Liver (tissue), 9 donors: ENCODE data around the gene DRD4. TPM values are rescaled to one million over a fixed set of nuclear protein-coding genes. Genes with fewer than 3 reads are reported as not detected.

Experiments
- DNase-seq: peaks from one replicate; pipeline ENCODE4 v3.0.0-alpha.2; 2017; ENCODE audit warnings: low spot score
- H3K27ac ChIP-seq, 2 donors: one replicate each; pipeline ENCODE4 v1.7.0; 2013; ENCODE audit warnings: inconsistent platforms in 2 of 2, low read length in 2 of 2, control low read depth in 1 of 2, low read depth in 1 of 2, mild to moderate bottlenecking in 1 of 2
- H3K27me3 ChIP-seq, 4 donors: one replicate each; pipeline versions ENCODE4 v1.6.1 to v1.7.0; 2013; ENCODE audit warnings: low read length in 3 of 4, inconsistent platforms in 1 of 4, mild to moderate bottlenecking in 1 of 4, moderate library complexity in 1 of 4; ENCODE audit not compliant: control insufficient read depth in 4 of 4, insufficient read depth in 4 of 4
- H3K36me3 ChIP-seq, 4 donors: one replicate each; pipeline versions ENCODE4 v1.6.1 to v1.7.0; 2013; ENCODE audit warnings: low read length in 3 of 4, mild to moderate bottlenecking in 3 of 4, low read depth in 1 of 4, moderate library complexity in 1 of 4; ENCODE audit not compliant: control insufficient read depth in 4 of 4, insufficient read depth in 3 of 4
- H3K4me1 ChIP-seq, 4 donors: one replicate each; pipeline versions ENCODE4 v1.6.1 to v1.7.0; 2013; ENCODE audit warnings: low read length in 3 of 4, mild to moderate bottlenecking in 3 of 4, moderate library complexity in 1 of 4; ENCODE audit not compliant: control insufficient read depth in 4 of 4, insufficient read depth in 4 of 4
- H3K4me3 ChIP-seq, 3 donors: one replicate each; pipeline versions ENCODE4 v1.6.1 to v1.7.0; 2013; ENCODE audit warnings: low read length in 3 of 3, control low read depth in 1 of 3, low read depth in 1 of 3, mild to moderate bottlenecking in 1 of 3
- H3K9ac ChIP-seq, 2 donors: one replicate each; pipeline ENCODE4 v1.7.0; 2013; ENCODE audit warnings: low read length in 2 of 2, mild to moderate bottlenecking in 2 of 2, moderate library complexity in 2 of 2, control low read depth in 1 of 2, low read depth in 1 of 2
- H3K9me3 ChIP-seq, 4 donors: one replicate each; pipeline versions ENCODE4 v1.6.1 to v1.7.0; 2013; ENCODE audit warnings: low read length in 3 of 4; ENCODE audit not compliant: control insufficient read depth in 4 of 4
- EGR1 ChIP-seq, 2 donors: IDR thresholded peaks; 2 replicates each; pipeline ENCODE4 v1.6.1; 2016 to 2018; ENCODE audit warnings: antibody characterized with exemption in 2 of 2, low read depth in 2 of 2
- FOXA1 ChIP-seq: IDR thresholded peaks from 2 replicates; pipeline ENCODE4 v1.6.1; 2016; ENCODE audit warnings: antibody characterized with exemption
- FOXA2 ChIP-seq: IDR thresholded peaks from 2 replicates; pipeline ENCODE4 v1.6.1; 2016; ENCODE audit warnings: antibody characterized with exemption
- GABPA ChIP-seq, 2 donors: IDR thresholded peaks in 1 of 2; conservative IDR thresholded peaks in 1 of 2; 2 replicates each; pipeline ENCODE4 v1.6.1; 2016; ENCODE audit warnings: antibody characterized with exemption in 2 of 2, mild to moderate bottlenecking in 1 of 2, moderate library complexity in 1 of 2
- HNF4A ChIP-seq, 2 donors: conservative IDR thresholded peaks; 2 replicates each; pipeline ENCODE4 v1.6.1; 2016; ENCODE audit warnings: antibody characterized with exemption in 2 of 2, mild to moderate bottlenecking in 2 of 2
- HNF4G ChIP-seq: IDR thresholded peaks from 2 replicates; pipeline ENCODE4 v1.6.1; 2016; ENCODE audit warnings: antibody characterized with exemption
- JUND ChIP-seq, 2 donors: IDR thresholded peaks; 2 replicates each; pipeline ENCODE4 v1.6.1; 2016; ENCODE audit warnings: antibody characterized with exemption in 2 of 2
- NR2F2 ChIP-seq: IDR thresholded peaks from 2 replicates; pipeline ENCODE4 v1.6.1; 2016; ENCODE audit warnings: antibody characterized with exemption
- RAD21 ChIP-seq, 2 donors: IDR thresholded peaks; 2 replicates each; pipeline ENCODE4 v1.6.1; 2016; ENCODE audit warnings: antibody characterized with exemption in 2 of 2, mild to moderate bottlenecking in 2 of 2
- RXRA ChIP-seq, 2 donors: IDR thresholded peaks; 2 replicates each; pipeline ENCODE4 v1.6.1; 2017 to 2018; ENCODE audit warnings: antibody characterized with exemption in 2 of 2, mild to moderate bottlenecking in 1 of 2
- SP1 ChIP-seq: IDR thresholded peaks from 2 replicates; pipeline ENCODE4 v1.6.1; 2018; ENCODE audit warnings: antibody characterized with exemption, mild to moderate bottlenecking
- TAF1 ChIP-seq: conservative IDR thresholded peaks from 2 replicates; pipeline ENCODE4 v1.6.1; 2016; ENCODE audit warnings: antibody characterized with exemption, mild to moderate bottlenecking
- YY1 ChIP-seq: IDR thresholded peaks from 2 replicates; pipeline ENCODE4 v1.6.1; 2016; ENCODE audit warnings: antibody characterized with exemption, mild to moderate bottlenecking
- WGBS: extraction: QIAGEN DNeasy Blood & Tissue Kit; methylation state at CpG from one replicate; pipeline ENCODE4 v1.1.7; 2013; 5-methylcytosine and 5-hydroxymethylcytosine counted together
- polyA plus RNA-seq, 2 donors: library from polyadenylated mRNA; stranded (reverse) in 1 of 2; unstranded in 1 of 2; fragments of 200-250 nt in 1 of 2; fragments of >200 nt in 1 of 2; fragmentation: Nextera tagmentation in 1 of 2; extraction: Ambion mirVana in 1 of 2; gene quantifications; one replicate each; pipeline versions ENCODE4 v1.2.1 to v1.2.3, GENCODE V29; 2013 to 2015
- total RNA-seq, 2 donors: library from RNA; depleted of rRNA; stranded (reverse); fragments of >200 nt; gene quantifications; one replicate each; pipeline ENCODE4 v1.2.3, GENCODE V29; 2014
- TF ChIP-seq, protein P1 (sequence below): fragments of 150-350 bp; IDR thresholded peaks from 2 replicates; pipeline ENCODE4 v1.5.1; 2017; ENCODE audit warnings: improper control_type of control experiment, low read depth, low read length; ENCODE audit not compliant: missing input control
- TF ChIP-seq, protein P2 (sequence below): IDR thresholded peaks from 2 replicates; pipeline ENCODE4 v1.6.1; 2016; ENCODE audit warnings: antibody characterized with exemption, mild to moderate bottlenecking
- TF ChIP-seq, protein P3 (sequence below): IDR thresholded peaks from 2 replicates; pipeline ENCODE4 v1.6.1; 2016; ENCODE audit warnings: antibody characterized with exemption
- TF ChIP-seq, protein P4 (sequence below): IDR thresholded peaks from 2 replicates; pipeline ENCODE4 v1.6.1; 2016; ENCODE audit warnings: antibody characterized with exemption
- TF ChIP-seq, protein P5 (sequence below): IDR thresholded peaks from 2 replicates; pipeline ENCODE4 v1.6.1; 2016; ENCODE audit warnings: antibody characterized with exemption
- donor health status: healthy.
- donor health status: healthy.
- donor health status: healthy.
- donor health status: healthy.
- donor health status: healthy.

The DRD4 gene
- total and polyA plus RNA-seq, 4 donors, result not detected

DNA sequence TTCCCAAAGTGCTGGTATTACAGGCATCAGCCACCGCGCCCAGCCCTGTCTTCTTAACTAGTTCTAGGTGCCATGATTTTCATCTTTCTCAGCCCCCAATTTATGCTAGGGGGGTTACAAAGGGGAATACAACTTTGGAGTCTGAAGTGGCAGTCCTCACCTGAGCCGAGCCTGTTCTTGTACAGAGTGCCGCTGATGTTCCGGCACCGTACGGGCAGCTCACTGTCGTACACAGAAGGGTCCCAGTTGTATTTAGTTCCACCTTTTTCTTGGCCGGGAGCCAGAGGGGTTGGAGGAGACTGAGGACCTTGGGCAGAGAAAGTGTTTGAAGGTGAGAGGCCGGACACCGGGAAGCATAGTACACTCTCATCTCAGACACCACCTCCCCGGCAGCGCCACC lies 50.7 kb downstream of the DRD4 start:
- TF ChIP-seq, protein P1, sequence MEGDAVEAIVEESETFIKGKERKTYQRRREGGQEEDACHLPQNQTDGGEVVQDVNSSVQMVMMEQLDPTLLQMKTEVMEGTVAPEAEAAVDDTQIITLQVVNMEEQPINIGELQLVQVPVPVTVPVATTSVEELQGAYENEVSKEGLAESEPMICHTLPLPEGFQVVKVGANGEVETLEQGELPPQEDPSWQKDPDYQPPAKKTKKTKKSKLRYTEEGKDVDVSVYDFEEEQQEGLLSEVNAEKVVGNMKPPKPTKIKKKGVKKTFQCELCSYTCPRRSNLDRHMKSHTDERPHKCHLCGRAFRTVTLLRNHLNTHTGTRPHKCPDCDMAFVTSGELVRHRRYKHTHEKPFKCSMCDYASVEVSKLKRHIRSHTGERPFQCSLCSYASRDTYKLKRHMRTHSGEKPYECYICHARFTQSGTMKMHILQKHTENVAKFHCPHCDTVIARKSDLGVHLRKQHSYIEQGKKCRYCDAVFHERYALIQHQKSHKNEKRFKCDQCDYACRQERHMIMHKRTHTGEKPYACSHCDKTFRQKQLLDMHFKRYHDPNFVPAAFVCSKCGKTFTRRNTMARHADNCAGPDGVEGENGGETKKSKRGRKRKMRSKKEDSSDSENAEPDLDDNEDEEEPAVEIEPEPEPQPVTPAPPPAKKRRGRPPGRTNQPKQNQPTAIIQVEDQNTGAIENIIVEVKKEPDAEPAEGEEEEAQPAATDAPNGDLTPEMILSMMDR, result no peak
- TF ChIP-seq HNF4G, result no peak
- no peak for TF ChIP-seq SP1
- TF ChIP-seq, protein P2, sequence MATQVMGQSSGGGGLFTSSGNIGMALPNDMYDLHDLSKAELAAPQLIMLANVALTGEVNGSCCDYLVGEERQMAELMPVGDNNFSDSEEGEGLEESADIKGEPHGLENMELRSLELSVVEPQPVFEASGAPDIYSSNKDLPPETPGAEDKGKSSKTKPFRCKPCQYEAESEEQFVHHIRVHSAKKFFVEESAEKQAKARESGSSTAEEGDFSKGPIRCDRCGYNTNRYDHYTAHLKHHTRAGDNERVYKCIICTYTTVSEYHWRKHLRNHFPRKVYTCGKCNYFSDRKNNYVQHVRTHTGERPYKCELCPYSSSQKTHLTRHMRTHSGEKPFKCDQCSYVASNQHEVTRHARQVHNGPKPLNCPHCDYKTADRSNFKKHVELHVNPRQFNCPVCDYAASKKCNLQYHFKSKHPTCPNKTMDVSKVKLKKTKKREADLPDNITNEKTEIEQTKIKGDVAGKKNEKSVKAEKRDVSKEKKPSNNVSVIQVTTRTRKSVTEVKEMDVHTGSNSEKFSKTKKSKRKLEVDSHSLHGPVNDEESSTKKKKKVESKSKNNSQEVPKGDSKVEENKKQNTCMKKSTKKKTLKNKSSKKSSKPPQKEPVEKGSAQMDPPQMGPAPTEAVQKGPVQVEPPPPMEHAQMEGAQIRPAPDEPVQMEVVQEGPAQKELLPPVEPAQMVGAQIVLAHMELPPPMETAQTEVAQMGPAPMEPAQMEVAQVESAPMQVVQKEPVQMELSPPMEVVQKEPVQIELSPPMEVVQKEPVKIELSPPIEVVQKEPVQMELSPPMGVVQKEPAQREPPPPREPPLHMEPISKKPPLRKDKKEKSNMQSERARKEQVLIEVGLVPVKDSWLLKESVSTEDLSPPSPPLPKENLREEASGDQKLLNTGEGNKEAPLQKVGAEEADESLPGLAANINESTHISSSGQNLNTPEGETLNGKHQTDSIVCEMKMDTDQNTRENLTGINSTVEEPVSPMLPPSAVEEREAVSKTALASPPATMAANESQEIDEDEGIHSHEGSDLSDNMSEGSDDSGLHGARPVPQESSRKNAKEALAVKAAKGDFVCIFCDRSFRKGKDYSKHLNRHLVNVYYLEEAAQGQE, result no peak
- TF ChIP-seq JUND (IDR thresholded peaks at IDR 0.05), result no peak
- TF ChIP-seq NR2F2, result no peak
- TF ChIP-seq, protein P3, sequence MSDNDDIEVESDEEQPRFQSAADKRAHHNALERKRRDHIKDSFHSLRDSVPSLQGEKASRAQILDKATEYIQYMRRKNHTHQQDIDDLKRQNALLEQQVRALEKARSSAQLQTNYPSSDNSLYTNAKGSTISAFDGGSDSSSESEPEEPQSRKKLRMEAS, result no peak
- TF ChIP-seq EGR1 (IDR thresholded peaks at IDR 0.05; ENCODE audit: low read depth in 2 of 2), result no peak
- TF ChIP-seq, protein P4, sequence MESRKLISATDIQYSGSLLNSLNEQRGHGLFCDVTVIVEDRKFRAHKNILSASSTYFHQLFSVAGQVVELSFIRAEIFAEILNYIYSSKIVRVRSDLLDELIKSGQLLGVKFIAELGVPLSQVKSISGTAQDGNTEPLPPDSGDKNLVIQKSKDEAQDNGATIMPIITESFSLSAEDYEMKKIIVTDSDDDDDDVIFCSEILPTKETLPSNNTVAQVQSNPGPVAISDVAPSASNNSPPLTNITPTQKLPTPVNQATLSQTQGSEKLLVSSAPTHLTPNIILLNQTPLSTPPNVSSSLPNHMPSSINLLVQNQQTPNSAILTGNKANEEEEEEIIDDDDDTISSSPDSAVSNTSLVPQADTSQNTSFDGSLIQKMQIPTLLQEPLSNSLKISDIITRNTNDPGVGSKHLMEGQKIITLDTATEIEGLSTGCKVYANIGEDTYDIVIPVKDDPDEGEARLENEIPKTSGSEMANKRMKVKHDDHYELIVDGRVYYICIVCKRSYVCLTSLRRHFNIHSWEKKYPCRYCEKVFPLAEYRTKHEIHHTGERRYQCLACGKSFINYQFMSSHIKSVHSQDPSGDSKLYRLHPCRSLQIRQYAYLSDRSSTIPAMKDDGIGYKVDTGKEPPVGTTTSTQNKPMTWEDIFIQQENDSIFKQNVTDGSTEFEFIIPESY, result no peak
- TF ChIP-seq RAD21 (IDR thresholded peaks at IDR 0.05), result no peak
- TF ChIP-seq HNF4A (conservative IDR thresholded peaks at IDR 0.05), result no peak
- TF ChIP-seq GABPA (IDR thresholded peaks at IDR 0.05 in 1 of 2, conservative IDR thresholded peaks at IDR 0.05 in 1 of 2), result no peak
- no peak for TF ChIP-seq FOXA1
- no peak for TF ChIP-seq TAF1
- Histone ChIP-seq H3K4me1 (no peaks in the 10 kb centered on the region), H3K9ac (no peak overlapping the region), H3K27me3 (no peaks in the 10 kb centered on the region), H3K36me3 (peaks cover 14 to 53% (median 21%) of the 10 kb centered on the region in 4 donors), H3K27ac (no peak overlapping the region), H3K9me3 (no peaks in the 10 kb centered on the region), H3K4me3 (no peak overlapping the region)
- WGBS, result 86% methylated on average over 13 of the region's 13 CpGs
- no peak for DNase-seq

DNA sequence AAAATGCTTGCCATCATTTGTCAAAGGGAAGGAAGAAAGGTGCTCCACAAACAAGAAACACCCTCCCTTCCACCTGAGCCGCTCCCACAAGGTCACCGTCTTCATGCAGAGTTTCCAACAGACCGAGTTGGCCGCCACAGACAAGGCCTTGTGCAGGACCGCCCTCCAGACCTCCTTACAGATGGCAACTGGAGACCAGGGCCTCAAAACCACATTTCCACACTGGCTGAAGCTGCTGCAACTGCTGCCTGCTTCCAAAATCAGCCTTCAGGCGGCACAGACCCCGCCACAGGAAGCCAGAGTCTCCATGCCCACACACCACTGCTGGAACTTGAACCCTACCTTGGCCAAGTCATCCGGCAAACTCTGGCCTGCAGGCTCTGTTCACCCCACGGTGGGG lies 51.6 kb downstream of the DRD4 start:
- Histone ChIP-seq H3K27ac (no peak overlapping the region), H3K4me3 (no peak overlapping the region), H3K27me3 (no peaks in the 10 kb centered on the region), H3K9ac (no peak overlapping the region), H3K9me3 (no peaks in the 10 kb centered on the region), H3K4me1 (peaks cover 0 to 7% (median 3%) of the 10 kb centered on the region in 4 donors), H3K36me3 (peaks cover 12 to 48% (median 17%) of the 10 kb centered on the region in 4 donors)
- WGBS, result 90% methylated on average over 9 of the region's 9 CpGs
- no peak for DNase-seq
- no peak for TF ChIP-seq NR2F2
- TF ChIP-seq YY1, result no peak
- TF ChIP-seq, protein P5, sequence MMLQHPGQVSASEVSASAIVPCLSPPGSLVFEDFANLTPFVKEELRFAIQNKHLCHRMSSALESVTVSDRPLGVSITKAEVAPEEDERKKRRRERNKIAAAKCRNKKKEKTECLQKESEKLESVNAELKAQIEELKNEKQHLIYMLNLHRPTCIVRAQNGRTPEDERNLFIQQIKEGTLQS, result no peak
- no peak for TF ChIP-seq FOXA2
- TF ChIP-seq RXRA (IDR thresholded peaks at IDR 0.05), result no peak
- TF ChIP-seq, protein P3, result no peak
- TF ChIP-seq RAD21 (IDR thresholded peaks at IDR 0.05), result no peak
- no peak for TF ChIP-seq EGR1 (IDR thresholded peaks at IDR 0.05; ENCODE audit: low read depth in 2 of 2)
- TF ChIP-seq, protein P4, result no peak
- no peak for TF ChIP-seq GABPA (IDR thresholded peaks at IDR 0.05 in 1 of 2, conservative IDR thresholded peaks at IDR 0.05 in 1 of 2)
- no peak for TF ChIP-seq SP1
- no peak for TF ChIP-seq HNF4A (conservative IDR thresholded peaks at IDR 0.05)
- TF ChIP-seq JUND (IDR thresholded peaks at IDR 0.05), result no peak
- TF ChIP-seq, protein P1, result no peak
- no peak for TF ChIP-seq FOXA1
